ENCODE data around the gene RELA.

DNA sequence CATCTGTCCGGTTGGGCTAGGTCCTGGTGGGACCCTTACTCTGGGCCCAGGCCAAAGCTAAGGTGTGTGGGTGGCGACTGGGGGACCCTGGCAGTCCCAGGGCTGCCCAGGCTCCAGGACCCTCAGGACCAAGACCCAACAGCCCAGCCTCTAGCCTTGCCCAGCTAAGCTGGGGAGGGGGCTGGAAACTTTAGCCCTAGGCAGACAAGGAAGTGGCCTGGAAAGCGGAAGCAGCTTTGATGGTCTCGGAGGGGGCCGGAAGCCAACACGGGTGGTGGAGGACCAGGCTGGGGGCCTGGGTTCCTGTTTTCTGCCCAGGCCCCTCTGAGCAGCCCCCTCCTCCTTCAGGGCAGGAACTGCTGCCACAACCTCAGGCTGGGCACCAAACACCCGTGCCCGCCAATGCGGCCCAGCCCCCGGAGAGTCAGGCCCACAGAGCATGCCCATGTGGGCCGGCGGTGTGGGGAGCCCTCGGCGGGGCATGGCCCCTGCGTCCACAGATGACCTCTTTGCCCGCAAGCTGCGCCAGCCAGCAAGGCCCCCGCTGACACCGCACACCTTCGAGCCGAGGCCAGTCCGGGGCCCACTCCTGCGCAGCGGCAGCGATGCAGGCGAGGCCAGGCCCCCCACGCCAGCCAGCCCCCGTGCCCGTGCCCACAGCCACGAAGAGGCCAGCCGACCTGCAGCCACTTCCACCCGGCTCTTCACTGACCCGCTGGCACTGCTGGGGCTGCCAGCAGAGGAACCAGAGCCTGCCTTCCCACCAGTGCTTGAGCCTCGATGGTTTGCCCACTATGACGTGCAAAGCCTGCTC, 22.0 kb downstream of the RELA start:
- TF ChIP-seq, protein P1, sequence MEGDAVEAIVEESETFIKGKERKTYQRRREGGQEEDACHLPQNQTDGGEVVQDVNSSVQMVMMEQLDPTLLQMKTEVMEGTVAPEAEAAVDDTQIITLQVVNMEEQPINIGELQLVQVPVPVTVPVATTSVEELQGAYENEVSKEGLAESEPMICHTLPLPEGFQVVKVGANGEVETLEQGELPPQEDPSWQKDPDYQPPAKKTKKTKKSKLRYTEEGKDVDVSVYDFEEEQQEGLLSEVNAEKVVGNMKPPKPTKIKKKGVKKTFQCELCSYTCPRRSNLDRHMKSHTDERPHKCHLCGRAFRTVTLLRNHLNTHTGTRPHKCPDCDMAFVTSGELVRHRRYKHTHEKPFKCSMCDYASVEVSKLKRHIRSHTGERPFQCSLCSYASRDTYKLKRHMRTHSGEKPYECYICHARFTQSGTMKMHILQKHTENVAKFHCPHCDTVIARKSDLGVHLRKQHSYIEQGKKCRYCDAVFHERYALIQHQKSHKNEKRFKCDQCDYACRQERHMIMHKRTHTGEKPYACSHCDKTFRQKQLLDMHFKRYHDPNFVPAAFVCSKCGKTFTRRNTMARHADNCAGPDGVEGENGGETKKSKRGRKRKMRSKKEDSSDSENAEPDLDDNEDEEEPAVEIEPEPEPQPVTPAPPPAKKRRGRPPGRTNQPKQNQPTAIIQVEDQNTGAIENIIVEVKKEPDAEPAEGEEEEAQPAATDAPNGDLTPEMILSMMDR (IDR thresholded peaks at IDR 0.05; ENCODE audit: insufficient read depth, low read length) = no peak
- TF ChIP-seq POLR2AphosphoS5 (IDR thresholded peaks at IDR 0.05; ENCODE audit: low read depth) = peak; percentile 93

Measured in HL-60 (cell line).